ENCODE results near the gene GALK2.

GALK2 gene

DNA sequence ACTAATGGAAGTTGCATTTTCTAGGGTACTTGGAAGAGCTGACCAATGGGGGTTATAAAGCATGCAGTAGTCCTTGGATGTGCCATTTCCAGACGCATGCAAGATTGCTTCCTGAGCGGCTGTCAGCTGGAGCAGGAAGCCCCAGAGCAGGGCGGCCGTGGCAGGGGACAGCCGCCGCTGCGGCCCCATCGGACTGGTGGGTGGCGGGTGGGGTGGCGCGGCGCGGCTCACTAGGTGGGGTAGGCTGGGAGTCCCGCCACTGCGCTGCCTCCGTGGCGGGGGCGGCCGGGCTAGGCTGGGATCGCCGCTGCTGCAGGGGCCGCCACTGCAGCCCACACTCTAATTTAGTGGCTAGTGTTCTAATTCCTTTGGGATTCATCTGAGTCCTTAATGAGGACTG, 196.4 kb downstream of the GALK2 start:
- DNase-seq: no peak

DNA sequence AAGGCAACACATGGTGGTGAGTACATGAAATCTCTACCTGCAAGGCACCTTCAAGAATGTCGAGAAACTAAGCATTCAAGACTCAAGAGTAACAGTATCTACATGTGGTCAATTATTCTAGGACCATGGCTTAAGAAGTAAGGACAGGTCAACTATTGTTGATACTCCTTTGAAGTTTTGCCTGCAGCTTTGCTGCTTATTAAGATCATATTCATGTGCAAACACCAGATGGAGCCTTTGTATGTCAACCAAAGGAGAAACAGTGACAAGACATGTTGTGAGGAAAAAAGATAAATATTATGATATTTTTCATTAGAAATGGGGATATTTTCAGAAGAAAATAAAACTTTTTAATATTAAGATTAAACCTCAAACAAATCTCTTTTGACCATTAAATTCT, 200.7 kb downstream of the GALK2 start:
- DNase-seq: no peak

DNA sequence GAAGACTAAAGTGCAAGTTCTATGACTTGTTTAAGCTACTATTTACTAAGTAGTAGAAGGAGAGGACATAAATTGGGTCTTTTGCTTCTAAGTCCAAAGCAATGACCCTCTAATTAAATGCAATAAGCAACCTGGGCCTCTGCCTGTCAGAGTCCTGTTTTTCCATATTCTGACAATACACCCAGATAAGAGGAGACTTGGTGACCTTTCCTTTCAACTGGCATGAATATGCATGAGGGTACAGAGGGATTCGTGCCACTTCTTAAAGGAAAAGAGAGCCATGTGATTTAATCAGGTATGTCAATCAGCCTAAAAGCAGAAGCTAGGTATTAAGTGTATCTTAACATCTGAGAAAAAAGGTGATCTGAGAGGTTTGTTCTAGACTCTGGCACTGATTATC, 202.3 kb downstream of the GALK2 start:
- no peak for DNase-seq

DNA sequence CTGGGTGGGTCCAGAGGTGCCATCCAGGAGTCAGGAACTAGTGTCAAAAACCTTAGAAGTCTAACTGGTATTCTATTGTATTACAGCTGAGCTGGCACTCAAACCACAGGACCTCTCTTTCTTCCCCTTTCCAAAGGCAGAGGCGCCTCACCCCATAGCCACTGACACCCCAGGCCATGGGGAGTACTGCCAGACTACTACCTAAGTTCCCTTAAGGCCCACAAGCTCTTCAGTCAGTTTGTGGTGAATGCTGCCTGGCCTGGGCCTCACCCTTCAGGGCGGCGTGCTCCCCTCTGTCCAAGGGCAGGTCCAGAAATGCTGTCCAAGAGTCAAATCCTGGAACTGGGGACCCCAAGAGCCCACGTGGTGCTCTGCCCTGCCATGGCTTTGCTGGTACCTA, 209.9 kb downstream of the GALK2 start:
- no peak for DNase-seq

DNA sequence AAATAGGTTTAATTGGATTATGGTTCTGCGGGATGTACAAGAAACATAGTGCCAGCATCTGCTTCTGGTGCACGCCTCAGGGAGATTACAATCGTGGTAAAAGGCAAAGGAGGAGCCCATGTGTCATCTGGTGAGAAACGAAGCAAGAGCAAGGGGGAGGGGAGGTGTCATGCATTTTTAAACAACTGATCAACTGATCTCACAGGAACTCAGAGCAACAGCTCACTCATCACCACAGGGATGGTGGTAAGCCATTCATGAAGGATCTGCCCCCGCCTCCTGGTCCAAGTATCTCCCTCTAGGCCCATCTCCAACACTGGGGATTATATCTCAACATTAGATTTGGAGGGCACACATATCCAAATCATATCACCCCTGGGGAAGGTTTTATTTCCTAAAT, 210.9 kb downstream of the GALK2 start:
- no peak for DNase-seq
